HEK293T (cell line): ENCODE data around the gene LSM6.

ENCODE experiments used
- CTCF ChIA-PET: fragments of 350-600 bp; formaldehyde crosslinking; extraction: SDS; loops from one replicate; lab custom pipeline; 2021; ENCODE audit warnings: antibody characterized with exemption, inconsistent platforms; lab: Yijun Ruan, JAX
- POLR2A ChIA-PET: fragments of 350-600 bp; formaldehyde crosslinking; extraction: SDS; loops from one replicate; lab custom pipeline; 2020; ENCODE audit warnings: antibody characterized with exemption, inconsistent platforms; lab: Yijun Ruan, JAX
- DNase-seq: peaks from one replicate; pipeline ENCODE4 v3.0.0; 2012; ENCODE audit warnings: mixed read lengths; ENCODE audit errors: extremely low spot score
- ARNT ChIP-seq: fragments of 450-650 bp; IDR thresholded peaks from 2 replicates; pipeline ENCODE4 v1.6.1; 2017; ENCODE audit warnings: mild to moderate bottlenecking
- BHLHE40 ChIP-seq: fragments of 450-650 bp; IDR thresholded peaks from 2 replicates; pipeline ENCODE4 v1.6.1; 2016; ENCODE audit warnings: mild to moderate bottlenecking, moderate library complexity, borderline replicate concordance
- CTBP1 ChIP-seq: fragments of 450-650 bp; IDR thresholded peaks from 2 replicates; pipeline ENCODE4 v1.6.1; 2016; ENCODE audit warnings: borderline replicate concordance
- ELF4 ChIP-seq: fragments of 450-650 bp; IDR thresholded peaks from 2 replicates; pipeline ENCODE4 v1.6.1; 2017; ENCODE audit warnings: antibody characterized with exemption
- FOXA1 ChIP-seq: fragments of 450-650 bp; IDR thresholded peaks from 2 replicates; pipeline ENCODE4 v1.6.1; 2016; ENCODE audit warnings: mild to moderate bottlenecking
- FOXK2 ChIP-seq: fragments of 450-650 bp; IDR thresholded peaks from 2 replicates; pipeline ENCODE4 v1.6.1; 2016; ENCODE audit warnings: mild to moderate bottlenecking
- FOXM1 ChIP-seq: fragments of 450-650 bp; IDR thresholded peaks from 2 replicates; pipeline ENCODE4 v1.6.1; 2017; ENCODE audit warnings: mild to moderate bottlenecking, borderline replicate concordance
- HDGF ChIP-seq: fragments of 450-650 bp; IDR thresholded peaks from 2 replicates; pipeline ENCODE4 v1.6.1; 2017; ENCODE audit warnings: antibody characterized with exemption, borderline replicate concordance
- L3MBTL2 ChIP-seq: fragments of 450-650 bp; conservative IDR thresholded peaks from 2 replicates; pipeline ENCODE4 v1.6.1; 2016; ENCODE audit warnings: mild to moderate bottlenecking
- LEF1 ChIP-seq: fragments of 450-650 bp; IDR thresholded peaks from 2 replicates; pipeline ENCODE4 v1.6.1; 2017; ENCODE audit warnings: mild to moderate bottlenecking, borderline replicate concordance
- NFRKB ChIP-seq: fragments of 450-650 bp; IDR thresholded peaks from 2 replicates; pipeline ENCODE4 v1.6.1; 2016; ENCODE audit warnings: mild to moderate bottlenecking, moderate library complexity
- PKNOX1 ChIP-seq: fragments of 450-650 bp; IDR thresholded peaks from 2 replicates; pipeline ENCODE4 v1.6.1; 2016
- SP1 ChIP-seq: fragments of 450-650 bp; IDR thresholded peaks from 2 replicates; pipeline ENCODE4 v1.6.1; 2017
- SUZ12 ChIP-seq: fragments of 450-650 bp; IDR thresholded peaks from 2 replicates; pipeline ENCODE4 v1.6.1; 2016; ENCODE audit warnings: mild to moderate bottlenecking
- TARDBP ChIP-seq: fragments of 450-650 bp; IDR thresholded peaks from 2 replicates; pipeline ENCODE4 v1.6.1; 2016
- ZNF384 ChIP-seq: fragments of 450-650 bp; IDR thresholded peaks from 2 replicates; pipeline ENCODE4 v1.6.1; 2016

LSM6 gene

GRCh38 chr4:146175541-146176453 is at the start of gene LSM6:
Gene LSM6, plus strand, starts transcription at chr4:146175718. Its CDS starts 7,204 bp downstream, at chr4:146182922.
- DNase-seq, result peak; percentile 79
- CTCF ChIA-PET, result no interaction called here
- peak; percentile 22; the same call in 1 of the 2 replicates for TF ChIP-seq PKNOX1
- TF ChIP-seq FOXK2, result no peak
- no peak for TF ChIP-seq FOXM1
- TF ChIP-seq L3MBTL2, result peak; percentile 54
- POLR2A ChIA-PET, result no interaction called here

GRCh38 chr4:146132445-146132844 is 43.1 kb upstream of the LSM6 start:
- ChIA-PET CTCF (no interaction called here), POLR2A (no interaction called here)
- DNase-seq, result no peak
- TF ChIP-seq ELF4 (no peak), FOXM1 (no peak), BHLHE40 (no peak), L3MBTL2 (no peak), FOXA1 (no peak), SP1 (no peak), TARDBP (no peak), CTBP1 (no peak), SUZ12 (no peak), ZNF384 (no peak), PKNOX1 (no peak), LEF1 (no peak), HDGF (no peak), FOXK2 (no peak), NFRKB (no peak), ARNT (no peak)

GRCh38 chr4:146134761-146135445 is 40.6 kb upstream of the LSM6 start:
- POLR2A ChIA-PET, result no interaction called here
- no peak for TF ChIP-seq SUZ12
- no peak for TF ChIP-seq PKNOX1
- no peak for TF ChIP-seq LEF1
- no peak for TF ChIP-seq L3MBTL2
- no peak for TF ChIP-seq FOXM1
- TF ChIP-seq NFRKB, result no peak
- no peak for TF ChIP-seq ARNT
- no peak for TF ChIP-seq ZNF384
- no peak for TF ChIP-seq HDGF
- no peak for TF ChIP-seq BHLHE40
- TF ChIP-seq TARDBP, result no peak
- TF ChIP-seq FOXK2, result no peak
- TF ChIP-seq ELF4, result no peak
- TF ChIP-seq CTBP1, result no peak
- TF ChIP-seq SP1, result no peak
- no peak for TF ChIP-seq FOXA1
- no peak for DNase-seq
- CTCF ChIA-PET, result no interaction called here

GRCh38 chr4:146135941-146136340 is 39.6 kb upstream of the LSM6 start:
- ChIA-PET POLR2A (no interaction called here), CTCF (no interaction called here)
- no peak for DNase-seq
- TF ChIP-seq SP1 (no peak), PKNOX1 (no peak), SUZ12 (no peak), L3MBTL2 (no peak), BHLHE40 (no peak), FOXA1 (no peak), FOXM1 (no peak), TARDBP (no peak), ARNT (no peak), HDGF (no peak), NFRKB (no peak), ZNF384 (no peak), ELF4 (no peak), LEF1 (no peak), CTBP1 (no peak), FOXK2 (no peak)

GRCh38 chr4:146142768-146143167 is 32.8 kb upstream of the LSM6 start:
- POLR2A ChIA-PET, result no interaction called here
- CTCF ChIA-PET, result no interaction called here

More at GRCh38 chr4:146142768-146143167, 32.8 kb upstream of the LSM6 start:
- no peak for TF ChIP-seq ARNT
- TF ChIP-seq FOXM1, result no peak
- no peak for TF ChIP-seq FOXA1
- no peak for TF ChIP-seq PKNOX1
- TF ChIP-seq LEF1, result no peak
- no peak for TF ChIP-seq L3MBTL2
- no peak for TF ChIP-seq CTBP1
- TF ChIP-seq SP1, result no peak
- TF ChIP-seq FOXK2, result no peak
- DNase-seq, result no peak
